Thyroid gland (tissue), 4 donors: ENCODE results near the gene KRT86.

Source experiments
- CTCF ChIP-seq, 6 experiments: fragments of 200-600 bp in 3 of 6; fragments of 450-650 bp in 3 of 6; sonication (generic) in 3 of 6; IDR thresholded peaks; one replicate each; pipeline ENCODE4 v1.5.1; 2016 to 2019; ENCODE audit warnings: antibody characterized with exemption in 6 of 6, mild to moderate bottlenecking in 2 of 6, inconsistent platforms in 1 of 6, moderate library complexity in 1 of 6
- POLR2A ChIP-seq, 2 donors: fragments of 450-650 bp; IDR thresholded peaks; one replicate each; pipeline ENCODE4 v1.6.1; 2017; ENCODE audit warnings: antibody characterized with exemption in 2 of 2, mild to moderate bottlenecking in 2 of 2, moderate library complexity in 1 of 2

- TF ChIP-seq CTCF (IDR thresholded peaks at IDR 0.05) (peak; percentile 60 to 98 (median 94)), POLR2A (IDR thresholded peaks at IDR 0.05) (peak in 1 of 2 donors; percentile 76)
Observed at GRCh38 chr12:52278575-52279421, 4.4 kb downstream of the KRT86 start.
